GM23248 (cell line): ENCODE measurements around the gene TMEM196. TPM values are rescaled to one million over a fixed set of nuclear protein-coding genes. Genes with fewer than 3 reads are reported as not detected.

Experiments used
- DNase-seq: peaks from one replicate; pipeline ENCODE4 v3.0.0-alpha.2; 2015
- H2AFZ ChIP-seq: fragments of 200-600 bp; sonication (generic); 2 replicates; pipeline ENCODE4 v1.6.1; 2016; ENCODE audit warnings: antibody characterized with exemption
- H3F3A ChIP-seq: fragments of 200-600 bp; sonication (generic); 2 replicates; pipeline ENCODE4 v1.6.1; 2016; ENCODE audit warnings: mild to moderate bottlenecking, antibody characterized with exemption, mixed run types; ENCODE audit not compliant: insufficient read depth
- H3K27ac ChIP-seq: fragments of 200-600 bp; sonication (generic); 2 replicates; pipeline ENCODE4 v1.5.1; 2016; ENCODE audit warnings: mild to moderate bottlenecking
- H3K27me3 ChIP-seq: fragments of 200-600 bp; sonication (generic); replicated peaks from 2 replicates; pipeline ENCODE4 v1.6.1; 2016; ENCODE audit warnings: mild to moderate bottlenecking; ENCODE audit not compliant: insufficient read depth
- H3K36me3 ChIP-seq: fragments of 200-600 bp; sonication (generic); 2 replicates; pipeline ENCODE4 v1.6.1; 2016; ENCODE audit warnings: low read depth, mild to moderate bottlenecking
- H3K4me1 ChIP-seq: fragments of 200-600 bp; sonication (generic); 2 replicates; pipeline ENCODE4 v1.6.1; 2016; ENCODE audit warnings: mild to moderate bottlenecking; ENCODE audit not compliant: insufficient read depth
- H3K4me2 ChIP-seq: fragments of 200-600 bp; sonication (generic); one replicate; pipeline ENCODE4 v1.6.1; 2016; ENCODE audit warnings: mild to moderate bottlenecking; ENCODE audit not compliant: unreplicated experiment
- H3K4me3 ChIP-seq: fragments of 200-600 bp; sonication (generic); 2 replicates; pipeline ENCODE4 v1.5.1; 2016; ENCODE audit warnings: mild to moderate bottlenecking
- H3K79me2 ChIP-seq: fragments of 200-600 bp; sonication (generic); 2 replicates; pipeline ENCODE4 v1.6.1; 2016; ENCODE audit warnings: mild to moderate bottlenecking; ENCODE audit not compliant: insufficient read depth
- H3K9ac ChIP-seq: fragments of 200-600 bp; sonication (generic); 2 replicates; pipeline ENCODE4 v1.6.1; 2016; ENCODE audit warnings: mild to moderate bottlenecking
- H3K9me2 ChIP-seq: fragments of 200-600 bp; sonication (generic); 2 replicates; pipeline ENCODE4 v1.6.1; 2016; ENCODE audit warnings: mixed run types, mild to moderate bottlenecking, moderate library complexity; ENCODE audit not compliant: insufficient read depth
- H3K9me3 ChIP-seq: fragments of 200-600 bp; sonication (generic); one replicate; pipeline ENCODE4 v1.6.1; 2017; ENCODE audit warnings: low read depth
- H4K20me1 ChIP-seq: fragments of 200-600 bp; sonication (generic); 2 replicates; pipeline ENCODE4 v1.6.0; 2016; ENCODE audit not compliant: insufficient read depth
- EZH2 ChIP-seq: fragments of 200-600 bp; sonication (generic); IDR thresholded peaks from 2 replicates; pipeline ENCODE4 v1.6.1; 2018; ENCODE audit warnings: antibody characterized with exemption, mild to moderate bottlenecking; ENCODE audit not compliant: insufficient read depth, poor library complexity, severe bottlenecking
- EZH2phosphoT487 ChIP-seq: fragments of 200-600 bp; sonication (generic); IDR thresholded peaks from 2 replicates; pipeline ENCODE4 v1.6.1; 2018; ENCODE audit warnings: antibody characterized with exemption, moderate library complexity, mild to moderate bottlenecking, low read depth; ENCODE audit not compliant: insufficient read depth
- WGBS, 2 experiments: methylation state at CpG; one replicate each; pipeline ENCODE4 v1.1.6; 2015 to 2017; ENCODE audit warnings: low lambda C conversion rate in 2 of 2, low coverage in 1 of 2; ENCODE audit errors: missing lambda C conversion rate in 2 of 2; 5-methylcytosine and 5-hydroxymethylcytosine counted together
- in situ Hi-C: fragments of 300-500 bp; cut with MboI; formaldehyde crosslinking; loops from 2 replicates; pipeline ENCODE4 v1.15.0; 2020
- polyA plus RNA-seq: library from polyadenylated mRNA; unstranded; fragments of >200 nt; fragmentation: Nextera tagmentation; extraction: Ambion mirVana; gene quantifications from 2 replicates; pipeline ENCODE4 v1.2.1, GENCODE V29; 2016
- total RNA-seq: library from RNA; depleted of rRNA; stranded (reverse); fragments of >200 nt; shearing (Covaris generic); gene quantifications from 2 replicates; pipeline ENCODE4 v1.2.3, GENCODE V29; 2014

TMEM196 gene
- total and polyA plus RNA-seq, 2 experiments from 2014 or later, result not detected

DNA sequence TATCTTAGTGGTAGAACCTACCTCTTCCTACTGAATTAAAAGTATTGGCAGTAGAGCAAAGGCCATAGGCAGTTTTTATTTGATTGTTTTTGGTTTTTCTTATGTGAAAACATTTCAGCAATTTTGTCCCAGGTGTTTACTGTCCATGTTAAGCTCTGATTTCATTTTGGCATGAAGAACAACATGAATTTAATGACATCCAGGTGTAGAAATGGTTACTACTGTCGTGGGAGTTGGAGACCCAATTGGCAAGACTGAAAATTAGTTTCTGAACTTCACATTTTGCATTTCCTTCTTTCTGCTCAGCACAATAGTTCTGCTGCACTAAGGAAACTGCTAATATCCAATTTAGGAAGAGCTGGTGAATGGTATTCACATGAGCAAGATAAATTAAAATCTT is 38.0 kb upstream of the TMEM196 start:
- no peaks in the 10 kb centered on the region for H3K36me3 ChIP-seq
- H3K27me3 ChIP-seq, result no peaks in the 10 kb centered on the region
- H3K79me2 ChIP-seq, result no peaks in the 10 kb centered on the region
- in situ Hi-C loops, result no loop called here
- H3K27ac ChIP-seq, result no peak overlapping the region
- WGBS, 2 experiments, result 0% methylated on average over 1 of the region's 1 CpG
- H3K4me2 ChIP-seq, result no peak overlapping the region
- no peaks in the 10 kb centered on the region for H3K9me2 ChIP-seq
- no peak for TF ChIP-seq EZH2phosphoT487
- TF ChIP-seq EZH2, result no peak
- no peaks in the 10 kb centered on the region for H4K20me1 ChIP-seq
- H2AFZ ChIP-seq, result no peak overlapping the region
- H3K4me1 ChIP-seq, result no peaks in the 10 kb centered on the region
- no peaks in the 10 kb centered on the region for H3F3A ChIP-seq
- H3K4me3 ChIP-seq, result no peak overlapping the region
- no peak overlapping the region for H3K9ac ChIP-seq
- no peaks in the 10 kb centered on the region for H3K9me3 ChIP-seq
- DNase-seq, result no peak

GRCh38 chr7:19798986-19799385 is 25.6 kb upstream of the TMEM196 start:
- Histone ChIP-seq H3K9me2 (no peaks in the 10 kb centered on the region), H3K4me3 (no peak overlapping the region), H3K9ac (no peak overlapping the region), H3K27me3 (no peaks in the 10 kb centered on the region), H3K9me3 (no peaks in the 10 kb centered on the region), H3K27ac (no peak overlapping the region), H3F3A (no peaks in the 10 kb centered on the region), H3K4me1 (no peaks in the 10 kb centered on the region), H3K36me3 (no peaks in the 10 kb centered on the region), H3K79me2 (no peaks in the 10 kb centered on the region), H4K20me1 (no peaks in the 10 kb centered on the region), H3K4me2 (no peak overlapping the region), H2AFZ (no peak overlapping the region)
- in situ Hi-C loops, result no loop called here
- DNase-seq, result peak; percentile 1
- TF ChIP-seq EZH2phosphoT487 (no peak), EZH2 (no peak)
- WGBS, 2 experiments, result 18 to 20% methylated on average over 3 of the region's 3 CpGs

GRCh38 chr7:19783541-19783940 is 10.1 kb upstream of the TMEM196 start:
- H3F3A ChIP-seq, result no peaks in the 10 kb centered on the region
- no peak overlapping the region for H2AFZ ChIP-seq
- in situ Hi-C loops, result no loop called here
- no peaks in the 10 kb centered on the region for H3K36me3 ChIP-seq
- H3K4me1 ChIP-seq, result no peaks in the 10 kb centered on the region
- H4K20me1 ChIP-seq, result no peaks in the 10 kb centered on the region
- H3K9ac ChIP-seq, result no peak overlapping the region
- DNase-seq, result no peak
- H3K79me2 ChIP-seq, result no peaks in the 10 kb centered on the region
- no peak overlapping the region for H3K4me2 ChIP-seq
- H3K27ac ChIP-seq, result no peak overlapping the region
- H3K9me3 ChIP-seq, result no peaks in the 10 kb centered on the region
- no peak overlapping the region for H3K4me3 ChIP-seq
- H3K9me2 ChIP-seq, result peaks cover 5% of the 10 kb centered on the region; the same call in 1 of the 2 replicates
- H3K27me3 ChIP-seq, result no peaks in the 10 kb centered on the region; the same call in 1 of the 2 replicates
- TF ChIP-seq EZH2phosphoT487 (no peak), EZH2 (no peak)

- no peak overlapping the region for H3K27ac ChIP-seq
- in situ Hi-C loops, result no loop called here
- H3K36me3 ChIP-seq, result no peaks in the 10 kb centered on the region
- no peak for DNase-seq
- no peak overlapping the region for H3K4me3 ChIP-seq
- no peaks in the 10 kb centered on the region for H4K20me1 ChIP-seq
- TF ChIP-seq EZH2phosphoT487 (no peak), EZH2 (no peak)
- peaks cover 17% of the 10 kb centered on the region for H3K27me3 ChIP-seq
- no peaks in the 10 kb centered on the region for H3K9me3 ChIP-seq
- WGBS, 2 experiments, result 35 to 36% methylated on average over 4 of the region's 4 CpGs
- H3F3A ChIP-seq, result no peaks in the 10 kb centered on the region
- H2AFZ ChIP-seq, result no peak overlapping the region
- no peaks in the 10 kb centered on the region for H3K79me2 ChIP-seq
- no peak overlapping the region for H3K9ac ChIP-seq
- no peaks in the 10 kb centered on the region for H3K4me1 ChIP-seq
- no peaks in the 10 kb centered on the region for H3K9me2 ChIP-seq
- H3K4me2 ChIP-seq, result no peak overlapping the region
Observed at GRCh38 chr7:19776981-19777380, 3.6 kb upstream of the TMEM196 start.

DNA sequence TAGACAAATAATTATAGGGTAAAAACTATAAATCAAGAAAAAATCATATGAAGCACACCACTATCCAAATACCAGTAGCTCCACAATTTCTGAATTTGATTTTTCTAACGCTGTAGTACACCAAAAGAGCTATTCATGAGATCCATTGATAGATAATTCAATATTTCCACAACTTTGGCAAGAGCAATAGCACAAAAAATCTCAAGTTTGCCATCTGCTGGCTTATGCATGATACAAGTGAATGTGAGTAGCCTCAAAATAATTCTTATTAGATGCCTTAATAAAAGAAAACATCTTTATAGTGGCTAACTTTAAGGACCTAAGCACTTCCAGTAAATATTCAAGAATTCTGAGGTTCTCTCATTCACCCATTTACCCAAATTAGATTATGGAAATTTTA is 2.2 kb upstream of the TMEM196 start:
- H4K20me1 ChIP-seq, result no peaks in the 10 kb centered on the region
- H3K4me1 ChIP-seq, result no peaks in the 10 kb centered on the region
- no peaks in the 10 kb centered on the region for H3K9me3 ChIP-seq
- no peak for TF ChIP-seq EZH2
- TF ChIP-seq EZH2phosphoT487, result no peak
- WGBS, 2 experiments, result 36 to 39% methylated on average over 1 of the region's 1 CpG
- H3K4me3 ChIP-seq, result no peak overlapping the region
- no peaks in the 10 kb centered on the region for H3F3A ChIP-seq
- peaks cover 23% of the 10 kb centered on the region for H3K27me3 ChIP-seq
- no peak overlapping the region for H3K27ac ChIP-seq
- no peaks in the 10 kb centered on the region for H3K36me3 ChIP-seq
- H2AFZ ChIP-seq, result no peak overlapping the region
- no peak overlapping the region for H3K4me2 ChIP-seq
- H3K79me2 ChIP-seq, result no peaks in the 10 kb centered on the region
- in situ Hi-C loops, result no loop called here
- DNase-seq, result no peak
- H3K9ac ChIP-seq, result no peak overlapping the region
- no peaks in the 10 kb centered on the region for H3K9me2 ChIP-seq
